ENCODE results near the gene PTGES2. TPM values are rescaled to one million over a fixed set of nuclear protein-coding genes. Genes with fewer than 3 reads are reported as not detected.

Gene PTGES2
- total and polyA plus RNA-seq, 2 experiments from 2014 or later = 59.7 to 124 TPM

DNA sequence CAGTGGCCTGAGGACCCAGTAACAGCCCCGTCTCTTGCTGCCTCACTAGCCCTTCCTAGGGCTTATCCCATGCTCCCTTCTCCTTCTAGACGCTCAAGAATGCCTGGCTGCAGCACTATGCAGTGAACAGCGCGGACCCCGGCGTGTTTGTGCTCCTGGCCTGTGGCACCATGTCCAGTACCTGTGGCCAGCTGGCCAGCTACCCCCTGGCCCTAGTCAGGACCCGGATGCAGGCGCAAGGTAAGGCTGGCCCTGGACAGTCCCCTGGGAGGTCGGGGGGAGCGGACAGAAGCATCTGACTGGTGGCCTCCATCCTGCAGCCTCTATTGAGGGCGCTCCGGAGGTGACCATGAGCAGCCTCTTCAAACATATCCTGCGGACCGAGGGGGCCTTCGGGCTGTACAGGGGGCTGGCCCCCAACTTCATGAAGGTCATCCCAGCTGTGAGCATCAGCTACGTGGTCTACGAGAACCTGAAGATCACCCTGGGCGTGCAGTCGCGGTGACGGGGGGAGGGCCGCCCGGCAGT, 20.5 kb downstream of the PTGES2 start:
- peaks cover 10% of the 10 kb centered on the region; the same call in 1 of the 2 replicates for H3F3A ChIP-seq (replicated peaks; ENCODE audit: low read depth)
- Mint-ChIP-seq H3K4me3 (no peak overlapping the region), H3K9me3 (no peaks in the 10 kb centered on the region), H3K36me3 (ENCODE audit: low read depth) (peaks cover 62% of the 10 kb centered on the region), H3K27ac (no peak overlapping the region), H3K4me1 (peaks cover 26% of the 10 kb centered on the region), H3K27me3 (ENCODE audit: insufficient read depth, low read depth, poor library complexity) (peaks cover 6% of the 10 kb centered on the region)
- H3K4me1 ChIP-seq (ENCODE audit: insufficient read depth) = peaks cover 9% of the 10 kb centered on the region; the same call in 1 of the 2 replicates
- no peaks in the 10 kb centered on the region for H3K79me2 ChIP-seq (replicated peaks; ENCODE audit: insufficient read depth)
- H3K27ac ChIP-seq (ENCODE audit: low read depth) = no peak overlapping the region
- H4K20me1 ChIP-seq (replicated peaks; ENCODE audit: insufficient read depth) = peaks cover 16% of the 10 kb centered on the region
- H3K36me3 ChIP-seq (ENCODE audit: insufficient read depth) = peaks cover 5% of the 10 kb centered on the region
- H3K27me3 ChIP-seq (ENCODE audit: insufficient read depth) = no peaks in the 10 kb centered on the region
- H3K4me2 ChIP-seq = no peak overlapping the region
- H3K9me2 ChIP-seq (ENCODE audit: insufficient read depth) = no peaks in the 10 kb centered on the region
- H3K4me3 ChIP-seq = no peak overlapping the region
- no peak for ATAC-seq
- no peak overlapping the region for H2AFZ ChIP-seq
- TF ChIP-seq JUNB (IDR thresholded peaks at IDR 0.05; ENCODE audit: unreplicated experiment) (no peak), EZH2phosphoT487 (IDR thresholded peaks at IDR 0.05; ENCODE audit: unreplicated experiment) (no peak), STAT1 (IDR thresholded peaks at IDR 0.05; ENCODE audit: unreplicated experiment) (no peak)
- TF ChIP-seq, protein P1, sequence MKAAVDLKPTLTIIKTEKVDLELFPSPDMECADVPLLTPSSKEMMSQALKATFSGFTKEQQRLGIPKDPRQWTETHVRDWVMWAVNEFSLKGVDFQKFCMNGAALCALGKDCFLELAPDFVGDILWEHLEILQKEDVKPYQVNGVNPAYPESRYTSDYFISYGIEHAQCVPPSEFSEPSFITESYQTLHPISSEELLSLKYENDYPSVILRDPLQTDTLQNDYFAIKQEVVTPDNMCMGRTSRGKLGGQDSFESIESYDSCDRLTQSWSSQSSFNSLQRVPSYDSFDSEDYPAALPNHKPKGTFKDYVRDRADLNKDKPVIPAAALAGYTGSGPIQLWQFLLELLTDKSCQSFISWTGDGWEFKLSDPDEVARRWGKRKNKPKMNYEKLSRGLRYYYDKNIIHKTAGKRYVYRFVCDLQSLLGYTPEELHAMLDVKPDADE (IDR thresholded peaks at IDR 0.05) = no peak
- no peak for DNase-seq (ENCODE audit: low spot score)

DNA sequence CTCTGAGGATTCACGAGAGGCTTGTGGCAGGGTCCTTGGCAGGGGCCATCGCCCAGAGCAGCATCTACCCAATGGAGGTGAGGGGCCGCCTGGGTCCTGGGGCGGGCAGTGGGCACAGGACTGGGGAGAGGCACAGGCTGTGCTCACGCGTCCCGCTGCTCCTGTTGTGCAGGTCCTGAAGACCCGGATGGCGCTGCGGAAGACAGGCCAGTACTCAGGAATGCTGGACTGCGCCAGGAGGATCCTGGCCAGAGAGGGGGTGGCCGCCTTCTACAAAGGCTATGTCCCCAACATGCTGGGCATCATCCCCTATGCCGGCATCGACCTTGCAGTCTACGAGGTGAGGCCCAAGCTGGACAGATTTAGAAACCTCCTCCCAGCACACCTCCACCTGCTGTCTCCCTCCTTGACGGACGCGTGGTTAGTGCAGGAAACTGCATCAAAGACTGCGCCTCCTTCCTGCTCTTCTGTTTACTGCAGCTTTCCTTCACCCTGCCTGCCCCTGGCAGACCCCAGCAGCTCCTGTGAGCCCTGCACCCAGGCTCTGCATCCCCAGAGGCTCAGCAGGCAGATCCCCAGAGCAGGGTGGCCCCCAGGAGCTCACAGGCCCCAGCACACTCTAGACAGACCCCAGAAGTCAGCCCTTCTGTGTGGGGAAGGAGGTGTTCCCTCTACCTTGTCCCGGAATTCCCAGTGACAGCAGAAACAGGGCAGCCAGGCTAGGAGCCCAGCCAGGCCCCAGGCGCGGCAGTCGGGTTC, 21.2 kb downstream of the PTGES2 start:
- H3K4me1 ChIP-seq (ENCODE audit: insufficient read depth) = peaks cover 13% of the 10 kb centered on the region; the same call in 1 of the 2 replicates
- H3K9me3 Mint-ChIP-seq = no peaks in the 10 kb centered on the region
- no peaks in the 10 kb centered on the region for H3K79me2 ChIP-seq (replicated peaks; ENCODE audit: insufficient read depth)
- H3F3A ChIP-seq (replicated peaks; ENCODE audit: low read depth) = peaks cover 10% of the 10 kb centered on the region; the same call in 1 of the 2 replicates
- ATAC-seq (peak; percentile 9; the same call in 2 of the 3 replicates), DNase-seq (ENCODE audit: low spot score) (no peak)
- H3K27me3 ChIP-seq (ENCODE audit: insufficient read depth) = no peaks in the 10 kb centered on the region
- H3K36me3 Mint-ChIP-seq (ENCODE audit: low read depth) = peaks cover 65% of the 10 kb centered on the region
- TF ChIP-seq, protein P2, sequence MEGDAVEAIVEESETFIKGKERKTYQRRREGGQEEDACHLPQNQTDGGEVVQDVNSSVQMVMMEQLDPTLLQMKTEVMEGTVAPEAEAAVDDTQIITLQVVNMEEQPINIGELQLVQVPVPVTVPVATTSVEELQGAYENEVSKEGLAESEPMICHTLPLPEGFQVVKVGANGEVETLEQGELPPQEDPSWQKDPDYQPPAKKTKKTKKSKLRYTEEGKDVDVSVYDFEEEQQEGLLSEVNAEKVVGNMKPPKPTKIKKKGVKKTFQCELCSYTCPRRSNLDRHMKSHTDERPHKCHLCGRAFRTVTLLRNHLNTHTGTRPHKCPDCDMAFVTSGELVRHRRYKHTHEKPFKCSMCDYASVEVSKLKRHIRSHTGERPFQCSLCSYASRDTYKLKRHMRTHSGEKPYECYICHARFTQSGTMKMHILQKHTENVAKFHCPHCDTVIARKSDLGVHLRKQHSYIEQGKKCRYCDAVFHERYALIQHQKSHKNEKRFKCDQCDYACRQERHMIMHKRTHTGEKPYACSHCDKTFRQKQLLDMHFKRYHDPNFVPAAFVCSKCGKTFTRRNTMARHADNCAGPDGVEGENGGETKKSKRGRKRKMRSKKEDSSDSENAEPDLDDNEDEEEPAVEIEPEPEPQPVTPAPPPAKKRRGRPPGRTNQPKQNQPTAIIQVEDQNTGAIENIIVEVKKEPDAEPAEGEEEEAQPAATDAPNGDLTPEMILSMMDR (conservative IDR thresholded peaks at IDR 0.05; ENCODE audit: low read depth in 2 of 2) = peak; percentile 14 to 31; a peak in 1 of 4 replicates
- TF ChIP-seq, protein P3, sequence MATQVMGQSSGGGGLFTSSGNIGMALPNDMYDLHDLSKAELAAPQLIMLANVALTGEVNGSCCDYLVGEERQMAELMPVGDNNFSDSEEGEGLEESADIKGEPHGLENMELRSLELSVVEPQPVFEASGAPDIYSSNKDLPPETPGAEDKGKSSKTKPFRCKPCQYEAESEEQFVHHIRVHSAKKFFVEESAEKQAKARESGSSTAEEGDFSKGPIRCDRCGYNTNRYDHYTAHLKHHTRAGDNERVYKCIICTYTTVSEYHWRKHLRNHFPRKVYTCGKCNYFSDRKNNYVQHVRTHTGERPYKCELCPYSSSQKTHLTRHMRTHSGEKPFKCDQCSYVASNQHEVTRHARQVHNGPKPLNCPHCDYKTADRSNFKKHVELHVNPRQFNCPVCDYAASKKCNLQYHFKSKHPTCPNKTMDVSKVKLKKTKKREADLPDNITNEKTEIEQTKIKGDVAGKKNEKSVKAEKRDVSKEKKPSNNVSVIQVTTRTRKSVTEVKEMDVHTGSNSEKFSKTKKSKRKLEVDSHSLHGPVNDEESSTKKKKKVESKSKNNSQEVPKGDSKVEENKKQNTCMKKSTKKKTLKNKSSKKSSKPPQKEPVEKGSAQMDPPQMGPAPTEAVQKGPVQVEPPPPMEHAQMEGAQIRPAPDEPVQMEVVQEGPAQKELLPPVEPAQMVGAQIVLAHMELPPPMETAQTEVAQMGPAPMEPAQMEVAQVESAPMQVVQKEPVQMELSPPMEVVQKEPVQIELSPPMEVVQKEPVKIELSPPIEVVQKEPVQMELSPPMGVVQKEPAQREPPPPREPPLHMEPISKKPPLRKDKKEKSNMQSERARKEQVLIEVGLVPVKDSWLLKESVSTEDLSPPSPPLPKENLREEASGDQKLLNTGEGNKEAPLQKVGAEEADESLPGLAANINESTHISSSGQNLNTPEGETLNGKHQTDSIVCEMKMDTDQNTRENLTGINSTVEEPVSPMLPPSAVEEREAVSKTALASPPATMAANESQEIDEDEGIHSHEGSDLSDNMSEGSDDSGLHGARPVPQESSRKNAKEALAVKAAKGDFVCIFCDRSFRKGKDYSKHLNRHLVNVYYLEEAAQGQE (IDR thresholded peaks at IDR 0.05; ENCODE audit: unreplicated experiment) = no peak
- H3K4me3 Mint-ChIP-seq = no peak overlapping the region
- peaks cover 5% of the 10 kb centered on the region for H3K36me3 ChIP-seq (ENCODE audit: insufficient read depth)
- no peaks in the 10 kb centered on the region for H3K9me2 ChIP-seq (ENCODE audit: insufficient read depth)
- no peak overlapping the region for H3K4me3 ChIP-seq
- H3K27me3 Mint-ChIP-seq (ENCODE audit: insufficient read depth, low read depth, poor library complexity) = peaks cover 6% of the 10 kb centered on the region
- H3K4me1 Mint-ChIP-seq = peaks cover 31% of the 10 kb centered on the region
- H4K20me1 ChIP-seq (replicated peaks; ENCODE audit: insufficient read depth) = peaks cover 16% of the 10 kb centered on the region
- no peak overlapping the region for H3K27ac Mint-ChIP-seq
- H2AFZ ChIP-seq = no peak overlapping the region
- H3K4me2 ChIP-seq = no peak overlapping the region
- H3K27ac ChIP-seq (ENCODE audit: low read depth) = no peak overlapping the region

Measured in GM23338 (cell line).